SU-DHL-6 (cell line): Measurements from ENCODE around the gene NELL1.

Experiments used
- EZH2phosphoT487 ChIP-seq: fragments of 200-600 bp; sonication (generic), shearing (Covaris generic); conservative IDR thresholded peaks from 2 replicates; pipeline ENCODE4 v1.6.1; 2018; ENCODE audit warnings: mild to moderate bottlenecking, antibody characterized with exemption, low read length, moderate library complexity, mixed read lengths
- TF ChIP-seq, protein P1 (sequence below): fragments of 200-600 bp; sonication (generic); IDR thresholded peaks from one replicate; pipeline ENCODE4 v1.5.1; 2017; ENCODE audit warnings: antibody characterized with exemption, mild to moderate bottlenecking, low read length, moderate library complexity; ENCODE audit not compliant: insufficient read depth, poor library complexity, severe bottlenecking

DNA sequence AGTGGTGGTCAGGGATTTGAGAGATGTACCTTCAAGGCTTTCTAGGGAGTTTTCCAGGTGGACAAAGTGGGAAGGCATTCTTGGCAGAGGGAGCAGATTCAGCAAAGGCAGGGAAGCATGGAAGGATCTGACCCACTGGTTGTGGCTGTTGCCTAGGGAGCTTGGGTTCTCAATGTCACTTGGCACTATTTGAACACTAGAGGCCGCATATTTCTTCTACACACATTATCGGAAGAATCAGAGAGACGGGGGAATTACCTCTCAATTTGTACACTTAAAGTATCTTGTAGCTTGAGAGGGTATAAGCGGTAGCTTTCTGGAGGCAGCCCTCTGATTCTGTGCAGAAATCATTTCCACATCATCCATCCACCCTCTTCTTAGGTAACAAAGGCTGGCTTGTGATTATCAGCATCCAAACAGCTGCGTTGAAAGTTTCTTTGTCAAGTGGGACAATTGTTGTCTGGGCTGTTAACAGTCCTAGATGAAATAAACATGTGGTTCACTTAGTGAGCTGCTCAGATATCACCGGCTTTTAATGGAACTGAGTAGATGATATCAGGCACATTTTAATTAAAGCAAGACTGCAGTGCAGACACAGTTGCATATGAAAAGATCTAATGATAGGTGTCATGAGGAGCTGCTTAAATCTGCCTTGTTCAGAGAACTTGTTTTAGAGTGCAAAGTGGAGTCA lies 2.6 kb downstream of the NELL1 start:
- TF ChIP-seq EZH2phosphoT487, result no peak
- TF ChIP-seq, protein P1, sequence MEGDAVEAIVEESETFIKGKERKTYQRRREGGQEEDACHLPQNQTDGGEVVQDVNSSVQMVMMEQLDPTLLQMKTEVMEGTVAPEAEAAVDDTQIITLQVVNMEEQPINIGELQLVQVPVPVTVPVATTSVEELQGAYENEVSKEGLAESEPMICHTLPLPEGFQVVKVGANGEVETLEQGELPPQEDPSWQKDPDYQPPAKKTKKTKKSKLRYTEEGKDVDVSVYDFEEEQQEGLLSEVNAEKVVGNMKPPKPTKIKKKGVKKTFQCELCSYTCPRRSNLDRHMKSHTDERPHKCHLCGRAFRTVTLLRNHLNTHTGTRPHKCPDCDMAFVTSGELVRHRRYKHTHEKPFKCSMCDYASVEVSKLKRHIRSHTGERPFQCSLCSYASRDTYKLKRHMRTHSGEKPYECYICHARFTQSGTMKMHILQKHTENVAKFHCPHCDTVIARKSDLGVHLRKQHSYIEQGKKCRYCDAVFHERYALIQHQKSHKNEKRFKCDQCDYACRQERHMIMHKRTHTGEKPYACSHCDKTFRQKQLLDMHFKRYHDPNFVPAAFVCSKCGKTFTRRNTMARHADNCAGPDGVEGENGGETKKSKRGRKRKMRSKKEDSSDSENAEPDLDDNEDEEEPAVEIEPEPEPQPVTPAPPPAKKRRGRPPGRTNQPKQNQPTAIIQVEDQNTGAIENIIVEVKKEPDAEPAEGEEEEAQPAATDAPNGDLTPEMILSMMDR, result no peak
